ES-I3 (cell line): ENCODE measurements around the gene TLE7.

Experiments
- H3K36me3 ChIP-seq: 2 replicates; pipeline ENCODE4 v1.6.1; 2013; ENCODE audit warnings: mild to moderate bottlenecking, low read length, control low read depth, moderate library complexity; ENCODE audit not compliant: insufficient read depth
- H3K4me1 ChIP-seq: 2 replicates; pipeline ENCODE4 v1.6.1; 2013; ENCODE audit warnings: mild to moderate bottlenecking, control low read depth, low read length; ENCODE audit not compliant: insufficient read depth
- H3K9ac ChIP-seq: 2 replicates; pipeline ENCODE4 v1.6.1; 2013; ENCODE audit warnings: low read depth, mild to moderate bottlenecking, low read length, moderate library complexity
- H3K9me3 ChIP-seq: 2 replicates; pipeline ENCODE4 v1.6.1; 2013; ENCODE audit warnings: mild to moderate bottlenecking, low read length, moderate library complexity; ENCODE audit not compliant: control insufficient read depth, insufficient read depth

TLE7 gene

GRCh38 chr16:71413341-71413740 lies 28.5 kb downstream of the TLE7 start:
- Histone ChIP-seq H3K36me3 (no peaks in the 10 kb centered on the region), H3K4me1 (no peaks in the 10 kb centered on the region), H3K9me3 (no peaks in the 10 kb centered on the region), H3K9ac (no peak overlapping the region)

- H3K36me3 ChIP-seq: no peaks in the 10 kb centered on the region
- peak overlapping the region; percentile 45 for H3K9ac ChIP-seq
- H3K4me1 ChIP-seq: no peaks in the 10 kb centered on the region
- H3K9me3 ChIP-seq: no peaks in the 10 kb centered on the region
Measured at GRCh38 chr16:71412270-71413160, 29.3 kb downstream of the TLE7 start.

- H3K9ac ChIP-seq: no peak overlapping the region
Measured at GRCh38 chr16:71410146-71410545, 31.7 kb downstream of the TLE7 start.

GRCh38 chr16:71409011-71409775 lies 32.7 kb downstream of the TLE7 start:
- Histone ChIP-seq H3K9me3 (peaks cover 4% of the 10 kb centered on the region; the same call in 1 of the 2 replicates), H3K9ac (no peak overlapping the region), H3K4me1 (no peaks in the 10 kb centered on the region), H3K36me3 (no peaks in the 10 kb centered on the region)

More at GRCh38 chr16:71410146-71410545, 31.7 kb downstream of the TLE7 start:
- Histone ChIP-seq H3K36me3 (no peaks in the 10 kb centered on the region), H3K4me1 (no peaks in the 10 kb centered on the region), H3K9me3 (no peaks in the 10 kb centered on the region)

- Histone ChIP-seq H3K9me3 (peaks cover 4% of the 10 kb centered on the region; the same call in 1 of the 2 replicates), H3K9ac (no peak overlapping the region), H3K4me1 (no peaks in the 10 kb centered on the region), H3K36me3 (no peaks in the 10 kb centered on the region)
Measured at GRCh38 chr16:71408536-71408935, 33.3 kb downstream of the TLE7 start.

- Histone ChIP-seq H3K4me1 (no peaks in the 10 kb centered on the region), H3K9me3 (peaks cover 4% of the 10 kb centered on the region; the same call in 1 of the 2 replicates), H3K36me3 (no peaks in the 10 kb centered on the region)
Measured at GRCh38 chr16:71407731-71408130, 34.1 kb downstream of the TLE7 start.

GRCh38 chr16:71406724-71407123 lies 35.1 kb downstream of the TLE7 start:
- H3K9me3 ChIP-seq: peaks cover 4% of the 10 kb centered on the region; the same call in 1 of the 2 replicates
- H3K4me1 ChIP-seq: peaks cover 8% of the 10 kb centered on the region; the same call in 1 of the 2 replicates
- H3K9ac ChIP-seq: no peak overlapping the region

More at GRCh38 chr16:71407731-71408130, 34.1 kb downstream of the TLE7 start:
- no peak overlapping the region for H3K9ac ChIP-seq

GRCh38 chr16:71406316-71406715 lies 35.5 kb downstream of the TLE7 start:
- peaks cover 4% of the 10 kb centered on the region; the same call in 1 of the 2 replicates for H3K9me3 ChIP-seq
- H3K36me3 ChIP-seq: no peaks in the 10 kb centered on the region
- H3K9ac ChIP-seq: no peak overlapping the region
- H3K4me1 ChIP-seq: peaks cover 9% of the 10 kb centered on the region; the same call in 1 of the 2 replicates

More at GRCh38 chr16:71406724-71407123, 35.1 kb downstream of the TLE7 start:
- H3K36me3 ChIP-seq: no peaks in the 10 kb centered on the region

GRCh38 chr16:71404364-71404763 lies 37.5 kb downstream of the TLE7 start:
- Histone ChIP-seq H3K9me3 (peaks cover 4% of the 10 kb centered on the region; the same call in 1 of the 2 replicates), H3K4me1 (peaks cover 9% of the 10 kb centered on the region), H3K9ac (no peak overlapping the region), H3K36me3 (no peaks in the 10 kb centered on the region)

GRCh38 chr16:71402674-71403073 lies 39.2 kb downstream of the TLE7 start:
- no peaks in the 10 kb centered on the region for H3K36me3 ChIP-seq
- H3K9ac ChIP-seq: no peak overlapping the region
- H3K4me1 ChIP-seq: peaks cover 9% of the 10 kb centered on the region
- H3K9me3 ChIP-seq: peaks cover 4% of the 10 kb centered on the region; the same call in 1 of the 2 replicates

GRCh38 chr16:71402007-71402406 lies 39.8 kb downstream of the TLE7 start:
- Histone ChIP-seq H3K4me1 (peaks cover 9% of the 10 kb centered on the region), H3K9ac (no peak overlapping the region), H3K36me3 (no peaks in the 10 kb centered on the region), H3K9me3 (peaks cover 4% of the 10 kb centered on the region; the same call in 1 of the 2 replicates)

GRCh38 chr16:71399801-71400563 lies 41.9 kb downstream of the TLE7 start:
- no peaks in the 10 kb centered on the region for H3K36me3 ChIP-seq
- H3K9me3 ChIP-seq: peaks cover 4% of the 10 kb centered on the region; the same call in 1 of the 2 replicates
- H3K9ac ChIP-seq: no peak overlapping the region
- peaks cover 9% of the 10 kb centered on the region for H3K4me1 ChIP-seq

GRCh38 chr16:71396594-71396993 lies 45.3 kb downstream of the TLE7 start:
- H3K36me3 ChIP-seq: no peaks in the 10 kb centered on the region
- no peak overlapping the region for H3K9ac ChIP-seq
- no peaks in the 10 kb centered on the region for H3K9me3 ChIP-seq
- H3K4me1 ChIP-seq: peaks cover under 1% of the 10 kb centered on the region; the same call in 1 of the 2 replicates

- H3K9me3 ChIP-seq: no peaks in the 10 kb centered on the region
- H3K4me1 ChIP-seq: peaks cover 14% of the 10 kb centered on the region
- no peaks in the 10 kb centered on the region for H3K36me3 ChIP-seq
- no peak overlapping the region for H3K9ac ChIP-seq
Measured at GRCh38 chr16:71389330-71389729, 52.5 kb downstream of the TLE7 start.
